Retinal pigment epithelial cell (primary cell): ENCODE data around the gene ANO1.

ENCODE experiments used
- DNase-seq: peaks from one replicate; pipeline ENCODE4 v3.0.0-alpha.2; 2010; ENCODE audit warnings: low read depth
- H3K4me3 ChIP-seq: 2 replicates; pipeline ENCODE4 v1.5.1; 2011; ENCODE audit warnings: mild to moderate bottlenecking, low read length, control low read depth, moderate library complexity
- TF ChIP-seq, protein P1 (sequence below): conservative IDR thresholded peaks from 2 replicates; pipeline ENCODE4 v1.5.1; 2011; ENCODE audit warnings: low read depth, low read length, control low read depth, inconsistent platforms

The ANO1 gene

DNA sequence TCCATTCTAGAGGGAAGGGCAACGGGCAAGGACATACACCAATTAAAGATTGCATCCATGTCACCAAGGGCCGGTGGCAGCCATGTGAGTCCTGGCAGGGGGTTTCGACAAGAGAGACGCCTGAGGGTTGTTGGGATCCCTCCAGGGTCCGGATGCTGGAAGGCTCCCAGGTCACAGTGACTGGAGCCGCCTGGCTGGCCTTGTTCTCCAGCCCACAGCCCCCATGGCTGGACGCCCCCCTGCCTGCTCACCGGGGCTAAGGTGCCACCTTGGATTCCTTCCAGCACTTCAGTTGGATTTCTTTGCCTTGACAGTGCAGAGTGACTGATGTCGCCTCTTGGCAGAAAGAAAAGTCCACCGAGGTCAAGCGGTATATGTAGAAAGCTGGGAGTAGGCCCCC is 42.6 kb downstream of the ANO1 start:
- TF ChIP-seq, protein P1, sequence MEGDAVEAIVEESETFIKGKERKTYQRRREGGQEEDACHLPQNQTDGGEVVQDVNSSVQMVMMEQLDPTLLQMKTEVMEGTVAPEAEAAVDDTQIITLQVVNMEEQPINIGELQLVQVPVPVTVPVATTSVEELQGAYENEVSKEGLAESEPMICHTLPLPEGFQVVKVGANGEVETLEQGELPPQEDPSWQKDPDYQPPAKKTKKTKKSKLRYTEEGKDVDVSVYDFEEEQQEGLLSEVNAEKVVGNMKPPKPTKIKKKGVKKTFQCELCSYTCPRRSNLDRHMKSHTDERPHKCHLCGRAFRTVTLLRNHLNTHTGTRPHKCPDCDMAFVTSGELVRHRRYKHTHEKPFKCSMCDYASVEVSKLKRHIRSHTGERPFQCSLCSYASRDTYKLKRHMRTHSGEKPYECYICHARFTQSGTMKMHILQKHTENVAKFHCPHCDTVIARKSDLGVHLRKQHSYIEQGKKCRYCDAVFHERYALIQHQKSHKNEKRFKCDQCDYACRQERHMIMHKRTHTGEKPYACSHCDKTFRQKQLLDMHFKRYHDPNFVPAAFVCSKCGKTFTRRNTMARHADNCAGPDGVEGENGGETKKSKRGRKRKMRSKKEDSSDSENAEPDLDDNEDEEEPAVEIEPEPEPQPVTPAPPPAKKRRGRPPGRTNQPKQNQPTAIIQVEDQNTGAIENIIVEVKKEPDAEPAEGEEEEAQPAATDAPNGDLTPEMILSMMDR = no peak
- DNase-seq = no peak
- no peak overlapping the region for H3K4me3 ChIP-seq

DNA sequence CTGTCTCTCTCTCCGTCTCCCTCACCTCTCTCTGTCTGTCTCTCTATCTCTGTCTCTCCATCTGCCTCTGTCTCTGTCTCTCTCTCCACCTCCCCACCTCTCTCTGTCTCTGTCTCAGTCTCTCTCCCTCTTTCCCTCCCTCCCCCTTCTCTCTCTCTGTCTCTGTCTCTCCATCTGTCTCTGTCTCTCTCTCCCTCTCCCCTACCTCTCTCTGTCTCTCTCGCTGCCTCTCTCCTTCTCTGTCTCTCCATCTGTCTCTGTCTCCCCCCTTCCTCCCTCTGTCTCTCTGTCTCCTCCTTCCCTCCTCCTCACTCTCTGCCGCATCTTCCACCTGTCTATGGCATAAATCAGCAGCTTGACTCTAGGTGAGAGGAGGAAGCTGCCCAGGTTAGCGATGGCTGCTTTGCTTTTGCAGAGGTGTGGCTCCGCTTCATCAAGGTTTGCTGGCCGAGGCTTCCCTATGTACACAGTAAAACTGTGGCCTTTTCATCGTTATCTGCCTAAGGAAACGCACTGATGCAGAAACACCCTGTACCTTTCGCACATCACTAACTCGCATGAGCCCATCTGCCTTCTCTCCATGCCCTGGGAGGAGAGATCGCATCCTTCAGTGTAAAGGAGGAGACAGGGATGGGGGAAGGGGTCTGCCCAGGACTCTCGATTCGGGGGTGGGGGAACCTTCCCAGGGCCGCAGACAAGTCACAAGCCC is 44.5 kb downstream of the ANO1 start:
- TF ChIP-seq, protein P1 = no peak

DNA sequence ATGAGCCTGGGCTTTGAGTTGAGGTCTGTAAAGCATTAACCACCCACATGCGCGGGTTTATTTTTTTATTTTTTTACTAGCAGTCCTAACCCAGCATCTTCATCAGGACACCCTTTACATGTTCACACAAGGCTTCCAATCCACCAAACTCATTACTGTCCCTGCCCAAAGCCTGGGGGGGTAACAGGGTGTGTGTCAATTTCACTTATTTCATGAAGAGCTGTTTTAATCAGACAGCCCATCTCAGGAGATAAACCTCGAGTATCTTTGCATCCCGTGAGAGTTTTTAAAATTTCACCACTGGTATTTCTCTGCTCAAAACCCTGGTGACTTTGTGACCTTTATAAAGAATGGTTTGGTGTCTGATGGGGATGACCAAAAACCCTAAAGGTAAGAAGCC is 45.6 kb downstream of the ANO1 start:
- TF ChIP-seq, protein P1 = no peak
- no peak for DNase-seq
- H3K4me3 ChIP-seq = no peak overlapping the region

More for the DNA sequence above, 44.5 kb downstream of the ANO1 start:
- H3K4me3 ChIP-seq = no peak overlapping the region
- no peak for DNase-seq

DNA sequence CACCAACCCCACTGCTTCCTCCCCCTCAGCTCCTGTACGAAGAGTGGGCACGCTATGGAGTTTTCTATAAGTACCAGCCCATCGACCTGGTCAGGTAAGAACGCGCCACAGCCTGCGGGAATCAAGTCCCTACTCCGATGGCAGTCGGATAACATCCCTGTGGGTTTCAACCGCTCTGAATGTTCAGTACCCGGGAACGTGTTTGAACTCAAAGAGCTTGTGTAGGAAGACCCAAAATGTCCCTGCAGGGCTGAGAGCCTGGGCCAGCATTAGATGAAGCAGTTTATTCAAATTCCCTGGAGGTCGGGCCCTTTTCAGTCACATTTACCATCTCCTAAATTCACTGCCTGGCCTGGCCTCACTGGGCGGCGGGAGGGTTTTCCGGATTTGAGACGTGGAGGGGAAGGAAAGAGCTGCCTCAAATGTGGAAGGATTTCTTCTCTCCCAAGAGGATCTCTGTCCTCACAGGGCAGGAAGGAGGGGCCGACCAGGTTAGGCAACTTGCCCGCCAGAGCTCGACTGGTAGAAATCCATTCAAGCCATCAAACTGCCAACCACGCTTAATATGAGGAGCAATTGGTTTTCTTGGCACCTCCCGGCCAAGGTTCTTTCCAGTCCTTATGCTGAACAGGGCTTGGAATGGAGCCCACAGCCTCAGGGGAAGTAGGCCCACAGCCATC is 46.3 kb downstream of the ANO1 start:
- TF ChIP-seq, protein P1 = no peak
- no peak for DNase-seq
- no peak overlapping the region for H3K4me3 ChIP-seq

DNA sequence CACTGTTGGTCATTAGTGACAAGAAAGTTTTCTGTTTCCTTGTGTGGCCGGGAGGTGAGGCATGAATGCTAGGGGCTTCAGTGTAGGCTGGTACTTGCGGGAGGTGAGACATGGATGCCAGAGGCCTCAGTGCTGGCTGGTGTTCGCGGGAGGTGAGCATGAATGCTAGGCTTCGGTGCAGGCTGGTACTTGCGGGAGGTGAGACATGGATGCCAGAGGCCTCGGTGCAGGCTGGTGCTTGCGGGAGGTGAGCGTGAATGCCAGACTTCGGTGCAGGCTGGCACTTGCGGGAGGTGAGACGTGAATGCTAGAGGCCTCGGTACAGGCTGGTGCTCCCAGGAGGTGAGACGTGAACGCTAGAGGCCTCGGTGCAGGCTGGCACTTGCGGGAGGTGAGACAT is 48.4 kb downstream of the ANO1 start:
- no peak overlapping the region for H3K4me3 ChIP-seq
- TF ChIP-seq, protein P1 = no peak
- no peak for DNase-seq

DNA sequence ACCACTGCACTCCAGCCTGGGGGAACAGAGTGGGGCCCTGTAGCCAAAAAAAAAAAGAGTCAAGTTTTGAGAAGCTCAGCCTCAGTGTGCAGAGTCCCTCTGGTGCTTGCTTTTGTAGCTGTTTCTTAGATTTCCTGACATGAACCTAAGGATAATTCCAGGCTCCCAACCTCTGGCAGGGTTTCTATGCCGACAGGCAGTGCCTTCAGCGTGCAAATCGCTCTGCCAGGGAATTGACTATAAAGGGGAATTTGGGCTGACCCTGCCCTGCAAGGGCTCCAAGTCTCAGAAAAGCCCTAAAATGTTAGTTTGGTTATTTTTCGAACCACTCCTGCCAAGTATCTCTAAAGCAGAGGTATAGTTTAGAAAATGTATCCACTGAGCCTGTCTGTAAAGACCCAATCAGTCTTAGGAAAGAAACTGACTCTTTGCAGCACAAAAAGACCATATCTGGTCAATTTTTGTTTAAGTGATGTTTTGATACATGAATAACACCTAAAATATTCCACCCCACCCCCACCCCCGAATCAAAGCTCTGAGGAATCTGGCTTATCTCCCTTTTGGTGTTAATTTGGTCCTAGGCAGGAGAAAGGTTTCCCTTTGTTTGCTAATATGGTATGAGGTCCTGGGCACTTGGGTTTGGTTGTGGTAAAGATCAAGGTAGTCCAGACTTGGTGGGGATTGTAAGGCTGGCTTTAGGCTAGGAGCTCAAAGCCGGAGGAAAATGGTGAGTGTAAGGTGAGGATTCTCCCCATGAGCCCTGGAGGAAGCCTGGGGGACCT is 49.7 kb downstream of the ANO1 start:
- DNase-seq = no peak
- TF ChIP-seq, protein P1 = no peak

More for the DNA sequence above, 49.7 kb downstream of the ANO1 start:
- H3K4me3 ChIP-seq = no peak overlapping the region
